ENCODE results near the gene NFIB.

Gene NFIB

DNA sequence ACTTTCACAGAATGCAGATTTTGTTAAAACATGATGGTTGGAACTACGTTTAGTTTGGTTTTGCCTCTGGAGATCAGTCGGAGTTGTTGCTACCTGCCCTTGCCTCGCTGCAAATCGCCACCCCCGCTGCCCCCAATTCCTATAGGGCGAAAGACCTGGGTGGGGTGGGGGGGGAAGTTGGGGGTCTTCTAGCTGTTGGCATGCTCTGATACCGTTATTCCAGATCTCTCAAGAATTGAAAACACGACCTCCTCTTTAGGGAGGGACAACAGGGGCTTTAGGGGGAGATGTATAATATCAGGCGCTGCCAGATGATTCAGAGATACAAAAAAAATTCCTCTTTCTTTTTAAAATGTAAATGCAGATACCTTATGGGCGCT lies 36.4 kb upstream of the NFIB start:
- Mint-ChIP-seq H3K4me3 (peak overlapping the region; percentile 14), H3K9me3 (no peaks in the 10 kb centered on the region), H3K4me1 (peaks cover 61% of the 10 kb centered on the region), H3K27me3 (ENCODE audit: low read depth, poor library complexity) (peaks cover 24% of the 10 kb centered on the region), H3K27ac (no peak overlapping the region), H3K36me3 (ENCODE audit: low read depth) (no peaks in the 10 kb centered on the region)
- no peak for DNase-seq
- TF ChIP-seq, protein P1, sequence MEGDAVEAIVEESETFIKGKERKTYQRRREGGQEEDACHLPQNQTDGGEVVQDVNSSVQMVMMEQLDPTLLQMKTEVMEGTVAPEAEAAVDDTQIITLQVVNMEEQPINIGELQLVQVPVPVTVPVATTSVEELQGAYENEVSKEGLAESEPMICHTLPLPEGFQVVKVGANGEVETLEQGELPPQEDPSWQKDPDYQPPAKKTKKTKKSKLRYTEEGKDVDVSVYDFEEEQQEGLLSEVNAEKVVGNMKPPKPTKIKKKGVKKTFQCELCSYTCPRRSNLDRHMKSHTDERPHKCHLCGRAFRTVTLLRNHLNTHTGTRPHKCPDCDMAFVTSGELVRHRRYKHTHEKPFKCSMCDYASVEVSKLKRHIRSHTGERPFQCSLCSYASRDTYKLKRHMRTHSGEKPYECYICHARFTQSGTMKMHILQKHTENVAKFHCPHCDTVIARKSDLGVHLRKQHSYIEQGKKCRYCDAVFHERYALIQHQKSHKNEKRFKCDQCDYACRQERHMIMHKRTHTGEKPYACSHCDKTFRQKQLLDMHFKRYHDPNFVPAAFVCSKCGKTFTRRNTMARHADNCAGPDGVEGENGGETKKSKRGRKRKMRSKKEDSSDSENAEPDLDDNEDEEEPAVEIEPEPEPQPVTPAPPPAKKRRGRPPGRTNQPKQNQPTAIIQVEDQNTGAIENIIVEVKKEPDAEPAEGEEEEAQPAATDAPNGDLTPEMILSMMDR (IDR thresholded peaks at IDR 0.05) = no peak

DNA sequence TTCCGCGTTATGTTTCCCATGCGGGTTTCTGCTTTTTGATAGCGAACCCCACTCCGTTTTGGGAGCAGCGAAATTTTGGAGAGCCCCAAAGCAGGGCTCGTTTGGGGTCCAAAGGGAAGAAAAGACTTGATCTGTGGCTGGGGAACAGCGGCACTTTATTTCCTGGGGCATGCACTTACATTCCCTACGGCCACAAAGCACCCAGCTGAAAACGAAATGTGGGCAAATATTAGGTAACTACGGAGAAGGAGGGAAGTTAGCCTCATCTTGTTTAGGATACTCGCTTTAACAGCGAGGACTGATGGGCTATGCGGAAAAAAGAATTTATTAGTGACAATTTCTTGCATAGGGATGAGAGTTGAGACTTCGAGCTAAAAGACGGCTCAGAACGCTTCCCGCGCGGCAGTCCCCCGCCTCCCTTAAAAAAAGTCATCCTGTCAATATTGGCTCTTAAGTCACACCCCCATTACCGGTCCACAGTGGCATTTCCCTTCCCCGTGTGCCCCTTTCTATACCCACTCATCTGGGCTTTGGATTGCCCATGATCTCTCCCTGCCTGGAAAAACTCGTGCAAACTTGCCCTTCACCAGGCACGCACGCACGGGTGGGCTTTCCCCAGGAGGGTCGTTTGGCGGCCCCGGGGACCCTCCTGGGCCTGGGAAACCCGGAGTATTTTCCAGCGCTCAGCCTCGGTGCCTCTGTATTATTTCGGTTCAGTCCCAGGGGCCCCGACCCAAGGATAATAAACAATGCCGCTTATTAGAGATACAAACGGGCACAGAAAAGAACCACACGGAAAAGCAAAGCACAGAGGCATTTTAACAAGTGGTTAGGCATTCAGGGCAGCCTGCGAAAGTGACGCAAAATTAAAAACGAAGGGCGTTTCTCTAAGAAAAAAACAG lies 35.8 kb upstream of the NFIB start:
- Mint-ChIP-seq H3K27ac (no peak overlapping the region), H3K4me3 (no peak overlapping the region)

DNA sequence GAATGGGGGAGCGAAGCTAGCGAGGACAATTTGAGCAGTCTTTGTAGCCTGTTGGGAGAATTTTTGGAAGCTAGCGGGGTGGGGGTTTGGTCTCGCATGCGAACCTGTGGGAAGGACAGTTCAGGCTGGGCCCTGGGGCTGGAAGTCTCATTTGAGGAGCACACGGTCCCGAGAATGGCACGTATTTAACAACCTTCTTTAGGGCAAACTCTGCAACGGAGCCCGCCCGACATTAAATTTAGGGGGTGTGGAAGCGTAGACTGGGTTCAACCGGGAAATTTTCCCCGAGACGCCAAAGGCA lies 35.2 kb upstream of the NFIB start:
- Mint-ChIP-seq H3K4me1 (peaks cover 54% of the 10 kb centered on the region), H3K4me3 (no peak overlapping the region), H3K36me3 (ENCODE audit: low read depth) (no peaks in the 10 kb centered on the region), H3K27ac (no peak overlapping the region), H3K27me3 (ENCODE audit: low read depth, poor library complexity) (peaks cover 14% of the 10 kb centered on the region), H3K9me3 (no peaks in the 10 kb centered on the region)
- DNase-seq = no peak
- TF ChIP-seq, protein P1 (IDR thresholded peaks at IDR 0.05) = no peak

More for the DNA sequence above, 35.8 kb upstream of the NFIB start:
- Mint-ChIP-seq H3K9me3 (no peaks in the 10 kb centered on the region), H3K27me3 (ENCODE audit: low read depth, poor library complexity) (peaks cover 18% of the 10 kb centered on the region), H3K4me1 (peaks cover 57% of the 10 kb centered on the region), H3K36me3 (ENCODE audit: low read depth) (no peaks in the 10 kb centered on the region)
- DNase-seq = no peak
- TF ChIP-seq, protein P1 (IDR thresholded peaks at IDR 0.05) = no peak

DNA sequence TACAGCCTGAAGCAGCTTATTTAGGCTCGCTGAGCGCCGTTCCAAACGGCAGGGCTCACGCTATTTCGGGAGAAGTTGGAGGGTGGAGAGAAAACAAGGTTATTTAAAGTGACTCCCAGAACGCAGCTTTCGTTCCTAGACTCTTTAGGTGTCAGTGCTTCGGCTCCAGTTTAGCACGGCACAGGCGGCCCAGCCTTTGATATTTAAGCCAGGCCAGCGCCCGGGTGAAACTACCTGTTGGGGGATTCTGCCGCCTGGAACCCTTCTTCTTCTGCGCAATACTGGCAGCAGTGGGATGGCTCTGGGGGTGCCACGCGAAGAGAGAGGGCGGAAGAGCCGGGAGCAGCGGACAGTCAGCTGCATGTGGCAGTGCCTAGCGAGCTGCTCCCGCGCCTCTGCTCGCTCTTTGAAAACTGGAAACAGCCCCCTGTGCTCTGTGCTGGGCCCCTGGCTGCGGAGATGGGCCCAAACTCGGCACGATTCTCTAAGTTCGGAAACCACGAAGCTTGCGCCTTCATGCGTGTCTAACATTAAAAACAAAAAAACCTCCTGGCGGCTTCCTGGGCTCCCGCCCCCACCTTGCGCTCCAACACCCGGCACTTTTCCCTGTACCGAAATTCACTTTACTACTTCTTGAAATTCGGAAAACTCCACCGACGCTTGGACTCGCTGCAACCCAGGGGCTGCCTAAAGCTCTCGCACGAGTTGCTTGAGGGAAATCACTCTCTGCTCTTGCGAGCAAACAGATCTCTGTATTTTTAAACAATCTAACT lies 34.6 kb upstream of the NFIB start:
- H3K4me3 Mint-ChIP-seq = no peak overlapping the region
- TF ChIP-seq, protein P1 (IDR thresholded peaks at IDR 0.05) = no peak
- no peak overlapping the region for H3K27ac Mint-ChIP-seq
- H3K27me3 Mint-ChIP-seq (ENCODE audit: low read depth, poor library complexity) = peaks cover 9% of the 10 kb centered on the region
- H3K36me3 Mint-ChIP-seq (ENCODE audit: low read depth) = no peaks in the 10 kb centered on the region
- H3K9me3 Mint-ChIP-seq = no peaks in the 10 kb centered on the region
- DNase-seq = peak; percentile 30
- peaks cover 49% of the 10 kb centered on the region for H3K4me1 Mint-ChIP-seq

DNA sequence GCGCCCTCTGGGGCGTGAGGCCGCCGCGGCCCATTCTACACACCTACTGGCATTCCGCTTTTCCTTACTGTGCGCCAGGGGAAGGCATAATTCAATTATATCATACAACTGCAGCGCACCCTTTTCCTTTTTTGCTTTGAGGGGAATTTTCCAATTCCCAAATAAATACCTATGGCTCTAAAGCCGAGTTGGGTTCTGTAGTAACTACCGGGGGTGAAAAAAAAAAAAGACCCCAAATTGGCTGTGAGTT lies 34.1 kb upstream of the NFIB start:
- no peaks in the 10 kb centered on the region for H3K36me3 Mint-ChIP-seq (ENCODE audit: low read depth)
- no peak overlapping the region for H3K27ac Mint-ChIP-seq
- DNase-seq = no peak
- H3K4me3 Mint-ChIP-seq = no peak overlapping the region
- H3K27me3 Mint-ChIP-seq (ENCODE audit: low read depth, poor library complexity) = peaks cover 5% of the 10 kb centered on the region
- TF ChIP-seq, protein P1 (IDR thresholded peaks at IDR 0.05) = no peak
- H3K4me1 Mint-ChIP-seq = peaks cover 44% of the 10 kb centered on the region
- no peaks in the 10 kb centered on the region for H3K9me3 Mint-ChIP-seq
